ENCODE data around the gene ARID1A.

GRCh38 chr1:26692211-26692792 is 3.5 kb upstream of the ARID1A start:
- TF ChIP-seq EZH2 (IDR thresholded peaks at IDR 0.05; ENCODE audit: insufficient read depth, poor library complexity, severe bottlenecking) (no peak), EZH2phosphoT487 (IDR thresholded peaks at IDR 0.05; ENCODE audit: insufficient read depth, low read depth) (no peak)
